Measurements from ENCODE around the gene FGG. TPM values are rescaled to one million over a fixed set of nuclear protein-coding genes. Genes with fewer than 3 reads are reported as not detected.
A peak's percentile ranks its signal among the peaks of the same experiment; 100 is the strongest.

The FGG gene
- total and polyA plus RNA-seq, 2 of the 13 experiments (the other 11 are each of a cell fraction or from before 2014, with no cell fraction given) = 1,037 to 2,423 TPM

- TF ChIP-seq AHDC1 (CRISPR knock-in tag; IDR thresholded peaks at IDR 0.05; ENCODE audit: borderline replicate concordance) (no peak), ZBTB34 (CRISPR knock-in tag; IDR thresholded peaks at IDR 0.05) (peak; percentile 36; the same call in 1 of the 2 replicates), MTF1 (CRISPR knock-in tag; IDR thresholded peaks at IDR 0.05) (no peak), PRDM10 (CRISPR knock-in tag; IDR thresholded peaks at IDR 0.05; ENCODE audit: low read depth) (no peak)
Observed at GRCh38 chr4:154589296-154590197, 22.9 kb downstream of the FGG start (continued).

Data from HepG2 (cell line).